ENCODE data around the gene PLXNC1. TPM values are rescaled to one million over a fixed set of nuclear protein-coding genes. Genes with fewer than 3 reads are reported as not detected.
"Not testable (repeated sequence)": the region's sequence is repeated elsewhere in the genome, so short reads cannot be mapped to it uniquely, and the experiment has no call there.

Gene PLXNC1
- total and polyA plus RNA-seq, 4 donors: 1.7 to 70.0 (median 36.3) TPM

DNA sequence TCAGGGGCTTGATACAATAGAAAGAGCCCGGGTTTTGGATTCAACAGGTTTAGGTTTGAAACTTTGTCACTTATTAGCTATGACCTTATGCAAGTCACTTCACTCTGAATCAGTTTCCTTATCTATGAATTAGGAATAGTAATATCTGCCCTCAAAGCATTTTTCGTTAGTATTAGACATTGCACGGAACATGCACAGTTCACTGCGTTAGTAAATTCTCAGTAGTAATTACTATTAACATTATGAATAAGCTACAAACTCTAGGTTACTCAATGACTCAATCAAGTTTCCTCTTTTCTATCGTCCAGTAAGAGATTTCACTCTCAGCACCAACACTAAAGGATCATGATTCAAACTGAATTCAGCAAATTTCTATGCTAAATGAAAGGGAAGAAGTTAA, 161.0 kb downstream of the PLXNC1 start:
- DNase-seq (no peak), ATAC-seq (ENCODE audit: insufficient read depth, low FRiP score) (no peak)
- no peaks in the 10 kb centered on the region for H3K27me3 ChIP-seq (ENCODE audit: control insufficient read depth in 3 of 3, insufficient read depth in 3 of 3, low read length in 2 of 3)

GRCh38 chr12:94312378-94312777, 164.0 kb downstream of the PLXNC1 start:
- TF ChIP-seq CTCF (IDR thresholded peaks at IDR 0.05; ENCODE audit: control extremely low read depth, extremely low read depth): no peak
- Histone ChIP-seq H3K4me1 (ENCODE audit: control insufficient read depth in 5 of 5, insufficient read depth in 5 of 5, low read length in 5 of 5) (no peaks in the 10 kb centered on the region), H3K27ac (ENCODE audit: low read depth in 1 of 2, low read length in 1 of 2) (no peak overlapping the region), H3K36me3 (ENCODE audit: control insufficient read depth in 4 of 4, insufficient read depth in 4 of 4, low read length in 4 of 4) (peaks cover 0 to 24% (median 2%) of the 10 kb centered on the region in 4 donors), H3K9me3 (ENCODE audit: control insufficient read depth in 4 of 4, insufficient read depth in 3 of 4, low read length in 3 of 4) (peaks cover 0 to 3% (median 0%) of the 10 kb centered on the region in 4 donors), H3K4me3 (no peak overlapping the region), H3K27me3 (ENCODE audit: control insufficient read depth in 3 of 3, insufficient read depth in 3 of 3, low read length in 2 of 3) (no peaks in the 10 kb centered on the region), H3K9ac (ENCODE audit: insufficient read depth in 1 of 2, low read length in 2 of 2) (no peak overlapping the region)
- DNase-seq (no peak), ATAC-seq (ENCODE audit: insufficient read depth, low FRiP score) (no peak)
- 97 to 100% methylated on average over 1 of the region's 1 CpG for WGBS, 2 donors

More for the DNA sequence above, 161.0 kb downstream of the PLXNC1 start:
- Histone ChIP-seq H3K9ac (ENCODE audit: insufficient read depth in 1 of 2, low read length in 2 of 2) (no peak overlapping the region), H3K36me3 (ENCODE audit: control insufficient read depth in 4 of 4, insufficient read depth in 4 of 4, low read length in 4 of 4) (peaks cover 4 to 37% (median 8%) of the 10 kb centered on the region in 4 donors), H3K4me1 (ENCODE audit: control insufficient read depth in 5 of 5, insufficient read depth in 5 of 5, low read length in 5 of 5) (no peaks in the 10 kb centered on the region), H3K9me3 (ENCODE audit: control insufficient read depth in 4 of 4, insufficient read depth in 3 of 4, low read length in 3 of 4) (no peaks in the 10 kb centered on the region), H3K27ac (ENCODE audit: low read depth in 1 of 2, low read length in 1 of 2) (no peak overlapping the region), H3K4me3 (no peak overlapping the region)
- WGBS, 2 donors: 85 to 86% methylated on average over 5 of the region's 5 CpGs
- no peak for TF ChIP-seq CTCF (IDR thresholded peaks at IDR 0.05; ENCODE audit: control extremely low read depth, extremely low read depth)

- peaks cover 2 to 25% (median 6%) of the 10 kb centered on the region in 4 donors for H3K9me3 ChIP-seq (ENCODE audit: control insufficient read depth in 4 of 4, insufficient read depth in 3 of 4, low read length in 3 of 4)
Observed at GRCh38 chr12:94316600-94316999, 168.2 kb downstream of the PLXNC1 start.

GRCh38 chr12:94318181-94318580, 169.8 kb downstream of the PLXNC1 start:
- Histone ChIP-seq H3K27ac (ENCODE audit: low read depth in 1 of 2, low read length in 1 of 2) (no peak overlapping the region), H3K27me3 (ENCODE audit: control insufficient read depth in 3 of 3, insufficient read depth in 3 of 3, low read length in 2 of 3) (no peaks in the 10 kb centered on the region), H3K4me1 (ENCODE audit: control insufficient read depth in 5 of 5, insufficient read depth in 5 of 5, low read length in 5 of 5) (no peaks in the 10 kb centered on the region), H3K9ac (ENCODE audit: insufficient read depth in 1 of 2, low read length in 2 of 2) (no peak overlapping the region), H3K4me3 (no peak overlapping the region), H3K36me3 (ENCODE audit: control insufficient read depth in 4 of 4, insufficient read depth in 4 of 4, low read length in 4 of 4) (peaks cover 6 to 20% (median 10%) of the 10 kb centered on the region in 4 donors), H3K9me3 (ENCODE audit: control insufficient read depth in 4 of 4, insufficient read depth in 3 of 4, low read length in 3 of 4) (peaks cover 2 to 28% (median 6%) of the 10 kb centered on the region in 4 donors)
- ATAC-seq (ENCODE audit: insufficient read depth, low FRiP score) (no peak), DNase-seq (no peak)
- TF ChIP-seq CTCF (IDR thresholded peaks at IDR 0.05; ENCODE audit: control extremely low read depth, extremely low read depth): no peak
- 38 to 59% methylated on average over 1 of the region's 1 CpG for WGBS, 2 donors

More at GRCh38 chr12:94316600-94316999, 168.2 kb downstream of the PLXNC1 start:
- H3K9ac ChIP-seq (ENCODE audit: insufficient read depth in 1 of 2, low read length in 2 of 2); DNase-seq; H3K27me3 ChIP-seq (ENCODE audit: control insufficient read depth in 3 of 3, insufficient read depth in 3 of 3, low read length in 2 of 3); H3K36me3 ChIP-seq (ENCODE audit: control insufficient read depth in 4 of 4, insufficient read depth in 4 of 4, low read length in 4 of 4); H3K27ac ChIP-seq (ENCODE audit: low read depth in 1 of 2, low read length in 1 of 2); H3K4me1 ChIP-seq (ENCODE audit: control insufficient read depth in 5 of 5, insufficient read depth in 5 of 5, low read length in 5 of 5); H3K4me3 ChIP-seq; ATAC-seq (ENCODE audit: insufficient read depth, low FRiP score): not testable (repeated sequence)
- 97 to 99% methylated on average over 2 of the region's 2 CpGs for WGBS, 2 donors

Measured in lung (tissue), 12 donors.